Stimulated activated naive CD8-positive, alpha-beta T cell treated with anti-CD3 and anti-CD28 coated beads, Interleukin-15, amount 100 ng/mL, for 72 hours (primary cell): Measurements from ENCODE around the gene MPP2.
A peak's percentile ranks its signal among the peaks of the same experiment; 100 is the strongest.
"Not testable (repeated sequence)": the region's sequence is repeated elsewhere in the genome, so short reads cannot be mapped to it uniquely, and the experiment has no call there.

ENCODE experiments used
- ATAC-seq: fragments of 150-1000 bp; cut with Tn5 transposase; 2 replicates; pipeline ENCODE4 v1.10.0; 2021; ENCODE audit warnings: mild to moderate bottlenecking, moderate library complexity
- DNase-seq, 2 donors: peaks; one replicate each; pipeline ENCODE4 v3.0.0; 2021 to 2022
- H3K27ac Mint-ChIP-seq, 2 donors: one replicate each; pipeline ENCODE4 v1.8.0; 2022; ENCODE audit warnings: mild to moderate bottlenecking in 2 of 2, mixed read lengths in 2 of 2, moderate library complexity in 2 of 2
- H3K27me3 Mint-ChIP-seq: one replicate; pipeline ENCODE4 v1.8.0; 2022; ENCODE audit warnings: mixed read lengths
- H3K4me1 Mint-ChIP-seq: one replicate; pipeline ENCODE4 v1.8.0; 2022; ENCODE audit warnings: mild to moderate bottlenecking, mixed read lengths
- H3K4me3 Mint-ChIP-seq, 2 donors: one replicate each; pipeline ENCODE4 v1.8.0; 2022; ENCODE audit warnings: mild to moderate bottlenecking in 2 of 2, mixed read lengths in 2 of 2, moderate library complexity in 1 of 2
- H3K9me3 Mint-ChIP-seq, 2 donors: one replicate each; pipeline ENCODE4 v1.8.0; 2022; ENCODE audit warnings: mixed read lengths in 2 of 2

The MPP2 gene

DNA sequence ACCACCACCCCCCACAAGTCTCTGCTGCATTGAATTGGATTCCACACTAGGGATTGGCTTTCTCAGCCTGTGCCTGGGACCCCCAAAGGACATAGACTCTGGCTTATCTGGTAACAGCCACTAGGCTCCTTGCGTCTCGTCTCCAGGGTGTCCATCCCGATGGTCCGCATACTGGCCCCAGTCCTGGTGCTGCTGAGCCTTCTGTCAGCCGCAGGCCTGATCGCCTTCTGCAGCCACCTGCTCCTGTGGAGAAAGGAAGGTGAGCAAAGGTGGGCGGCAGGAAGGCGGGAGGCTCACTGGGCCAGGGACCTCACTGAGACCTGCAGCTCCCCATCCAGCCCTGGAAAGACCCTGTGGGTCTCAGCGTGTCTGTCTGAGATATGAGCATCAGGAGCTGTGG is 52.3 kb downstream of the MPP2 start:
- H3K27me3 Mint-ChIP-seq, result peaks cover 34% of the 10 kb centered on the region
- no peak for ATAC-seq

DNA sequence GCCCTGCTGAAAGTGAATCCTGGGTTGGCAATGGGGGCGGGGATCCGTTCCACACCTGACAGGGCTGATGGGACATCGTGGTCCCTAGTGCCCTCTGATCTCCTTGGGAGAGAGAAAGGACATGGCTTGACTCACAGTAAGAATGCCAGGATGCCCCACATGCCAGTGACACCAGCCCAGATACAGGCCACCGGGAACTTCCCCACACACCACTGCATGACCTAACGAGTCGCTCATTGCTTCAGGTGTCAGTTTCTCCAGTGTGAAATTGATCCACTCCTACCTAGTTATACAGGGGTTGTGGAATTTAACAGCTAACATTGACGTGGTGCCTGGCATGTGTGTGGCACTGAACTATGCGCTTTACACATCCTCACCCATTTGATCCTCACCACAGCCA is 52.8 kb downstream of the MPP2 start:
- no peak overlapping the region for H3K27ac Mint-ChIP-seq
- ATAC-seq (no peak), DNase-seq (no peak)
- peaks cover 40% of the 10 kb centered on the region for H3K27me3 Mint-ChIP-seq
- no peaks in the 10 kb centered on the region for H3K4me1 Mint-ChIP-seq
- H3K9me3 Mint-ChIP-seq, result no peaks in the 10 kb centered on the region
- no peak overlapping the region for H3K4me3 Mint-ChIP-seq

More for the DNA sequence above, 52.3 kb downstream of the MPP2 start:
- no peak overlapping the region for H3K27ac Mint-ChIP-seq
- no peaks in the 10 kb centered on the region for H3K9me3 Mint-ChIP-seq
- H3K4me3 Mint-ChIP-seq, result no peak overlapping the region
- DNase-seq, result no peak
- H3K4me1 Mint-ChIP-seq, result no peaks in the 10 kb centered on the region

DNA sequence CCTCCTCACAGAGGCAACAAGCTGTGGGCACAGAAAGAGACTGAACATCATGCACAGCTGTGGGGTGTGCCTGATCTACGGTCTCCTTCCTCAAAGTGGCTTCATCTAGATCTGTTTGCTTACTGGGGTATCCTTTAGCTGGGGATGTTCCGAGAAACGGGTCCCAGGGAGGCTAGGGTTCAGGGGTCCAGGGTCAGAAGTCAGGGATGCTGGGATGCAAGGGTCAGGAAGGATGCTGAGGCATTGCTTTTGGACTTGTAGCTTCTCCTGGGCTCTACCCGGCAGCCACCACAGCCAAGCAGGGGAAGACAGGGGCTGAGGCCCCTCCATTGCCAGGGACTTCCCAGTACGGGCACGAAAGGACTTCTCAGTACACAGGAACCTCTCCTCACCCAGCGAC is 53.8 kb downstream of the MPP2 start:
- Mint-ChIP-seq H3K27ac (no peak overlapping the region), H3K4me3 (no peak overlapping the region), H3K9me3 (no peaks in the 10 kb centered on the region), H3K27me3 (peaks cover 50% of the 10 kb centered on the region), H3K4me1 (no peaks in the 10 kb centered on the region)
- ATAC-seq, result no peak
- DNase-seq, result no peak

DNA sequence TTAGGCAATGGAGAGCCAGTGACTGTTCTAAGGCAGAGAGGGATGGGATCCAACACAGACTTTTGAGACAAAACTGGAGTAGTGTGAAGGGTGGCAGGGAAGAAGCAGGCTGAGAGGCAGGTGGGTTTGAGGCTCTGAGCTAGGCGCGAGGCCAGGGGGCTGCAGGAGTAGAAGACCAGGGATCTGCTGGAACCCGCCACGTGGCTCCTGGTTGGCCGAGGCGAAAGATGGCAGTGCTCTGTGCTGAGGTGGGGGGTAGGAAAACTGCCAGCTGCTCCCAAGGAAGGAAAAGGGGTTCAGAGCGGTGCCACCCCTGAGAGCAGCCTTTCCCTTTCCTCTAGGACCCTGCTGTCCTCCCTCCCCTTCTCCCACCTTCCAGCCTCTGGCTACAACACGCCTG is 54.8 kb downstream of the MPP2 start:
- Mint-ChIP-seq H3K4me3 (no peak overlapping the region), H3K27ac (no peak overlapping the region), H3K4me1 (no peaks in the 10 kb centered on the region), H3K9me3 (no peaks in the 10 kb centered on the region), H3K27me3 (peaks cover 52% of the 10 kb centered on the region)
- DNase-seq, result no peak
- no peak for ATAC-seq

DNA sequence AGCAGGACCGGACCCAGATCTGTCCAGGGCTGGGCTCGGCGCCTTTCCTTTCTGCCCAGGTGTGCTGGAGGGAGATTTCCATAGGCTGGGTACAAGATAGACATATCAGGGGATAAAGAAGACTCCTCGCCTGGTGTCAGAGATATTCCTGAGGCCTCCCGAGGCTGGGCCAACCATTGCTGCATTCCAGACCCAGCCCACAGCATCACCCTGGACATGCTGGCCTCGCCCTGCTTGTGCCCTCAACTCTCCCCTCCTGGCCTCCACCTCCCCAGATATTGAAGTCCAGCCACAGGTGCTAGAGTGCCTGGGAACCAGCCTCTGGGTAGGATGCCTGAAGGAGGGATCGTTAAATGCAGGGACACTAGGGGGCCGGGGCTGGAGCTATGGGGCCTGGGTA is 58.2 kb downstream of the MPP2 start:
- Mint-ChIP-seq H3K27me3 (peaks cover 53% of the 10 kb centered on the region), H3K27ac (no peak overlapping the region)

DNA sequence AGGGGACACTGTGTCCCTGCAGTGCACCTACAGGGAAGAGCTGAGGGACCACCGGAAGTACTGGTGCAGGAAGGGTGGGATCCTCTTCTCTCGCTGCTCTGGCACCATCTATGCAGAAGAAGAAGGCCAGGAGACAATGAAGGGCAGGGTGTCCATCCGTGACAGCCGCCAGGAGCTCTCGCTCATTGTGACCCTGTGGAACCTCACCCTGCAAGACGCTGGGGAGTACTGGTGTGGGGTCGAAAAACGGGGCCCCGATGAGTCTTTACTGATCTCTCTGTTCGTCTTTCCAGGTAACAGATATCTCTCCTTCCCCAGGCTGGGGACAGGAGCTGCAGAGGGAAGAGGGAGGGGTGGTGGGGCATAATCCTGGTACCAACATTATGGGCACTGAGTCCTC is 58.7 kb downstream of the MPP2 start:
- Mint-ChIP-seq H3K4me3 (no peak overlapping the region), H3K27ac (no peak overlapping the region), H3K9me3 (no peaks in the 10 kb centered on the region), H3K4me1 (no peaks in the 10 kb centered on the region), H3K27me3 (peaks cover 53% of the 10 kb centered on the region)
- DNase-seq (no peak), ATAC-seq (no peak)

More for the DNA sequence above, 58.2 kb downstream of the MPP2 start:
- Mint-ChIP-seq H3K9me3 (no peaks in the 10 kb centered on the region), H3K4me3 (no peak overlapping the region), H3K4me1 (no peaks in the 10 kb centered on the region)
- no peak for DNase-seq
- ATAC-seq, result no peak

DNA sequence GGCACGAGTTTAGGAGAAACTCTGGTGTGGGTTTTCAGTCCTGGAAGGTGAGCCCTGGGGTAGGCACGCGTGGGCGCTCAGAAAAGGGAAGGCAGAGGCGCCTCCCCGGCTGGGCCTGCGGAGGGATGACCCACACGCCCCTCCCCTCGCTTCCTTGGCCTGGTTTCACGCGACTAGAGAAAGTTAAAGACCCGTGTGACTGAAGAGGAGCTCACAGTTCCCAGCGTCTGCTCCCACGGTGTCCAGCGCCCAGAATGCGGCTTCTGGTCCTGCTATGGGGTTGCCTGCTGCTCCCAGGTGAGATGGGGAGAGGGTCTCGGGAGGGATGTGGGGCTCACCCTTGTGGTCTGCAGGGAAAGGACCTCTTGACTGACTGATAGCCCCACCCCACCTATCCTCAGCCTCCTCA is 60.4 kb downstream of the MPP2 start, which contains the start of gene CD300LG:
Gene CD300LG (plus strand): TSS at position 214 of the 409 bp plus-strand sequence. CDS start 41 bp downstream, at position 255.
- ATAC-seq, result no peak
- no peaks in the 10 kb centered on the region for H3K9me3 Mint-ChIP-seq
- H3K4me3 Mint-ChIP-seq, result no peak within 1 kb of the TSS
- H3K27me3 Mint-ChIP-seq, result peaks cover 63% of the 10 kb centered on the region
- peaks cover 6% of the 10 kb centered on the region for H3K4me1 Mint-ChIP-seq
- peak within 1 kb of the TSS in 1 of 2 donors; percentile 48 for H3K27ac Mint-ChIP-seq
- no peak for DNase-seq

DNA sequence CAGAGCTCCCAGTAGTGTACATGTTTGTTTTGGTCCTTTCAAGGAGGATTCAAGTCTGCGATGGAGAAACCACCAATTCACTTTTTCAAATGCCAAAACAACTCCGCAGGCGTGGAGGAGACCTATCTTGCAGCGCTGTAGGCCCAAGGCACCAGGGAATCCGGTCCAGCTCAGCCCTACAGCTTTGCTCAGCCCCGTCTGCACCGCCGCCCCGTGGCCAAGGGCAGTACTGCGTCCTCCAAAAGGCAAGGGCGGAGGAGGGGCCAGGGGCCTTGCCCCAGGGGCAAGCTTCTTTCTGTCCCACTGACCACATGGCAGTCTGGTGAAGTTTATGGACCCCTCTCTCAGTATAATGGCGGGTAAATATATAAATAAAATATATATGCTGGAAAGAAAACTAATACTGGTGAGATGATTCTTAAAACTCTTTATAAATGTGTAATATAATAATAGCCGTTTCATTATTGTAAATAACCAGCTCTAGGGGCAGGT is 61.1 kb downstream of the MPP2 start:
- H3K4me3 Mint-ChIP-seq, result no peak overlapping the region
- no peaks in the 10 kb centered on the region for H3K9me3 Mint-ChIP-seq
- no peak overlapping the region for H3K27ac Mint-ChIP-seq
- DNase-seq (peak; percentile 77 to 80), ATAC-seq (peak; percentile 93)
- H3K4me1 Mint-ChIP-seq, result peaks cover 6% of the 10 kb centered on the region
- H3K27me3 Mint-ChIP-seq, result peaks cover 59% of the 10 kb centered on the region

DNA sequence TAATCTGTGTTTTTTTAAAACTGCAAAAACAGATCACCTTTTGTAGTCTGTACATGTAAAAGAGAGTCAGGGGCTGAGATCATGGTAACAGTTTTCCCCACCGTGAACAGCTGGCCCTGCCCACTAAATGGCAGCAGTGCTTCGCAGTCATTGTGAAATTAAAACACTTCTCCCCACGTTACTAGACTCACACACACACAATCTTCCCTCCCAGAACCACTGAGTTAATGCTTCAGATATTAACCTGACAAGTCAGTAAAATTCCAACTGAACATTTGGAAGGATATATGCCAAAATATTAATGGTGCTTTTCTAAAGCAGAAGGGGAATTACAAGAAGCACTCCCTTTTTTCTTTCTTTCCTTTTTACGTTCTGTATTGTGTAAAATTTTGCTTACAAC is 61.6 kb downstream of the MPP2 start:
- Mint-ChIP-seq H3K4me1 (peaks cover 6% of the 10 kb centered on the region), H3K27me3 (peaks cover 56% of the 10 kb centered on the region), H3K9me3 (no peaks in the 10 kb centered on the region), H3K27ac (no peak overlapping the region), H3K4me3 (no peak overlapping the region)
- DNase-seq (no peak), ATAC-seq (no peak)

DNA sequence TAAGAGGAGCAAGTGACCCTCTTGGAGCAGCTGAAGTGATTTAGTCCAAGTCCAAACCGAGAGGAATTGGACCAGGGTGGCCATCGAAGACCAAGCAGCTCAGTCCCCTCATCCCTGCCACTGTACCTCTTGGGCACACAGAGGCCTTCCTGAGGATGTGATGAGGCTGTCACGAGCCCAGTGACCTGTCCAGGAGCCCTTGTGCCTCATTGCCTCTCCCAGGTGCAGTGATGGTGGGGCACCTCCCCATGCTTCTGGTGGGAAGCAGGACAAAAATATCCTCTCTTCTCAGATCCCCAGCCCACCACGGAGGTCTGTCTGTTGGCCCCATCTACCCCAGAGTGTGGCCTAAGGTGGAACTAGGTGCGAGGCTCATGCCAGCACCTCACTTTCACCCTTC is 63.1 kb downstream of the MPP2 start:
- no peak for DNase-seq
- no peaks in the 10 kb centered on the region for H3K9me3 Mint-ChIP-seq
- peaks cover 6% of the 10 kb centered on the region for H3K4me1 Mint-ChIP-seq
- no peak overlapping the region for H3K27ac Mint-ChIP-seq
- peaks cover 58% of the 10 kb centered on the region for H3K27me3 Mint-ChIP-seq
- no peak for ATAC-seq
- no peak overlapping the region for H3K4me3 Mint-ChIP-seq

DNA sequence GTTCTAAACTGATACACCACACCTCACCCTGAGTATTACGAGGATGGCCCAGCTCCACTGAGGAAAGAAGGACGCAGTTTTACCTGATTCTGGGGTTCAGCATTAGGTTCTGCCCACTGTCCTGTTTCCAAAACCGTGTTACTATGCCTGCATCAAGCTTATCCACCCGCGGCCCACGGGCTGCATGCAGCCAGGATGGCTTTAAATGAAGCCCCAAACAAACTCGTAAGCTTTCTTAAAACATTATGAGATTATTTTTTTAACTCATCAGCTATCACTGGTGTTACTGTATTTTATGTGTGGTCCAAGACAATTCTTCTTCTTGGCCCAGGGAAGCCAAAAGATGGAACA is 64.4 kb downstream of the MPP2 start:
- Mint-ChIP-seq H3K4me1 (peaks cover 6% of the 10 kb centered on the region), H3K9me3 (no peaks in the 10 kb centered on the region), H3K4me3 (no peak overlapping the region), H3K27me3 (peaks cover 48% of the 10 kb centered on the region), H3K27ac (no peak overlapping the region)
- ATAC-seq, result no peak
- no peak for DNase-seq

DNA sequence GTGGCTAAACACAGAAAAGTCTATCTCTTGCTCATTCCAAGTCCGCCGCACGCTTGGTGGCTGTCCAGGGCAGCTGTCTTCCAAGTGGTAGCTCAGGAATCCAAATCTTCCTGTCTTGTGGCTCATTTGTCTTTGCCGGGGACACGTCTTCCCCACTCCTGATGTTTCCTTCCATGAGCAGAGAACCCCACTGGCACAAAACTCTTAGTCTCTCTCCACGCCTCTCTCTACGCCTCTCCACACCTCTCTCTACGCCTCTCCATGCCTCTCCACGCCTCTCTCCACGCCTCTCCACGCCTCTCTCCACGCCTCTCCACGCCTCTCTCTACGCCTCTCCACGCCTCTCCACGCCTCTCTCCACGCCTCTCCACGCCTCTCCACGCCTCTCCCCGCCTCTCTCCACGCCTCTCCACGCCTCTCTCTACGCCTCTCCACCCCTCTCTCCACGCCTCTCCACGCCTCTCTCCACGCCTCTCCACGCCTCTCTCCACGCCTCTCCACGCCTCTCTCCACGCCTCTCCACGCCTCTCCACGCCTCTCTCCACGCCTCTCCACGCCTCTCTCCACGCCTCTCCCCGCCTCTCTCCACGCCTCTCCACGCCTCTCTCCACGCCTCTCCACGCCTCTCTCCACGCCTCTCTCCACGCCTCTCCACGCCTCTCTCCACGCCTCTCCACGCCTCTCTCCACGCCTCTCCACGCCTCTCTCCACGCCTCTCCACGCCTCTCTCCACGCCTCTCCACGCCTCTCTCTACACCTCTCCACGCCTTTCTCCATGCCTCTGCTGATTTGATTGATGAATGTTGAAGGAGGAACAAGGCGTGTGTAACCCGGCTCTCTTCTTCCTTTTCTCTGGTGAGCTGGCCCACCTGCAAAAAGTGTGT is 65.0 kb downstream of the MPP2 start:
- peaks cover 42% of the 10 kb centered on the region for H3K27me3 Mint-ChIP-seq
- DNase-seq, H3K9me3 Mint-ChIP-seq, ATAC-seq, H3K27ac Mint-ChIP-seq, H3K4me1 Mint-ChIP-seq, H3K4me3 Mint-ChIP-seq: not testable (repeated sequence)

DNA sequence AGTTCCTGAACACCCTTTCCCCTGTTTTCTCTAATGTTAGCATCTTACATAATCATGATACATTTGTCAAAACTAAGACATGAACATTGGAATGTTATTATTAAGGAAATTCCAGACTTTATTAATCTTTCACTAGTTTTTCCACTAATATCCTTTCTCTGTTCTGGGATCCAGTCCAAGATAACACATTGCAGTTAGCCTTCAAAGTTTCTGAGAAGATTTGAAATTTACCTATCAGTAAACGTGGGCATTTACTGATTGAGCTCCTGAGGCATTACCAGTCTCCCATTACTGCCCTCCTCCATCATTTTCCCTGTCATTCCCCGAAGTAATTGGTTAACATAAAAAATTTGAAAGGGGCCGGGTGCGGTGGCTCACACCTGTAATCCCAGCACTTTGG is 66.1 kb downstream of the MPP2 start:
- Mint-ChIP-seq H3K27me3 (peaks cover 35% of the 10 kb centered on the region), H3K4me3 (no peak overlapping the region), H3K9me3 (no peaks in the 10 kb centered on the region), H3K27ac (no peak overlapping the region), H3K4me1 (peaks cover 6% of the 10 kb centered on the region)
- ATAC-seq (no peak), DNase-seq (no peak)

DNA sequence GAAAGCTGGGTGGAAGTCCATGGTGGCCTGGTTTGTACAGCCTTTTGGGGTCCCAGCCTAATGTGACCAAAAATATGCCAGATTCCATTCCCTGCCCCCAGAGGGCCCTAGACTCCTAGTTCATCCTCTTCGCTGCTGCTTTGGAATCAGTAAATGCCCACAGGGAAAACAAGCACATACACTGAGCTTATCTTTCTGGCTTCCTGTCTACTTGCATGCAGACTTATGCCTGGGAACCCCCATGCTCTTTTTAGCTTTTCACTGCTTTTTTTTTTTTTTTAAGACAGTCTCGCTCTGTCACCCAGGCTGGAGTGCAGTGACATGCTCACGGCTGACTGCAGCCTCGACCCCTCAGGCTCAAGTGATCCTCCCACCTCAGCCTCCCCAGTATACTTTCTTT is 66.5 kb downstream of the MPP2 start:
- H3K9me3 Mint-ChIP-seq, result no peaks in the 10 kb centered on the region
- H3K4me3 Mint-ChIP-seq, result no peak overlapping the region
- H3K4me1 Mint-ChIP-seq, result peaks cover 6% of the 10 kb centered on the region
- DNase-seq, result no peak
- H3K27ac Mint-ChIP-seq, result no peak overlapping the region
- no peak for ATAC-seq
- peaks cover 40% of the 10 kb centered on the region for H3K27me3 Mint-ChIP-seq

DNA sequence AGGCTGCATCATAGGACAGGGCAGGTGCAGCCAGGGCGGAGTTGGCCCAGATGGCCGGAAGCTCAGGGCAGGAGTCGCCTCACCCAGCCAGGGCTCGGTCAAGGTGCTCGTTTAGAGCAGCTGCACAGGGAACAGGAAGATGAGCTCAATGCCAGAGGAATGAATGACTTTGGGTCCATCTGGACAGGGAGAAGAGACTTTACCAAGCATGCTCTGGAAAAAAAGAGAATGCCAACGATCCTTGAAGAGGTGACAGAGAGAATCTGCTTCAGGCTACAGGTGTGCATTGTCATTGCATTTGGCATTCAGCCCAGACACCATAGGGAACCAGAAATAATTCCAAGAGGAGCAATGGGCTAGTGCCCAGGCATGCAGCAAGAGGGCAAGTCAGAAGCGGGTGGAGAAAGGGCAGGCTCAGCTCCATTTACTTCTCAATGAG is 67.6 kb downstream of the MPP2 start:
- peaks cover 51% of the 10 kb centered on the region for H3K27me3 Mint-ChIP-seq
- no peaks in the 10 kb centered on the region for H3K9me3 Mint-ChIP-seq
- H3K4me3 Mint-ChIP-seq, result no peak overlapping the region
- DNase-seq (no peak), ATAC-seq (no peak)
- H3K4me1 Mint-ChIP-seq, result peaks cover 6% of the 10 kb centered on the region
- no peak overlapping the region for H3K27ac Mint-ChIP-seq

DNA sequence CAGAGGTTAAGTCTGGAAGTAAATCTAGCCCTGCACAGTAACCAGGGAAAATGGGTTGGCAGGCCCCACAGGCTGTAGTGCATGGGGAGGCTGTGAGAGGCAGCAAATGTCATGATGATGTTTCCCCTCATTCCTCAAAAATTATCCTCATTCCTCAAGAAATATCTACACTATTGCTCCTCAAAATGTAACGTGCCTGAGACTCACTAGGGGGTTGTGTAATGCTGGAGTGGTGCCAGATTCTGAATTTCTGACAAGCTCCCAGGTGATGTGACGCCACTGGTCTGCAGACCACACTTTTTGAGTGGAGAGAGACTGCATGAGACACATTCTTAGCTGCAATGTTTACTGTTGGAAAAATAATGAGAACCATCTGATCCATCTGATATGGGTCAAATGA is 73.2 kb downstream of the MPP2 start:
- ATAC-seq (no peak), DNase-seq (no peak)
- H3K9me3 Mint-ChIP-seq, result no peaks in the 10 kb centered on the region
- peaks cover 26% of the 10 kb centered on the region for H3K4me1 Mint-ChIP-seq
- H3K27ac Mint-ChIP-seq, result no peak overlapping the region
- peak overlapping the region in 1 of 2 donors; percentile 82 for H3K4me3 Mint-ChIP-seq
- peaks cover 73% of the 10 kb centered on the region for H3K27me3 Mint-ChIP-seq
